IMR-90 (cell line): ENCODE data around the gene LIMS1. TPM values are rescaled to one million over a fixed set of nuclear protein-coding genes. Genes with fewer than 3 reads are reported as not detected.
A peak's percentile ranks its signal among the peaks of the same experiment; 100 is the strongest.
"Not testable (repeated sequence)": the region's sequence is repeated elsewhere in the genome, so short reads cannot be mapped to it uniquely, and the experiment has no call there.

Experiments
- ATAC-seq: fragments of 200-7000 bp; cut with Tn5 transposase; 2 replicates; pipeline ENCODE4 v1.9.1; 2020; ENCODE audit warnings: low read depth, mild to moderate bottlenecking, moderate library complexity
- BruUV-seq: library from RNA; stranded (reverse); fragments of 400-500 nt; replicated peaks from 2 replicates; lab custom pipeline; 2021; lab: Mats Ljungman, UMichigan
- CTCF ChIA-PET: fragments of 300-600 bp; formaldehyde crosslinking; extraction: SDS; loops from one replicate; lab custom pipeline; 2021; ENCODE audit warnings: antibody characterized with exemption; lab: Yijun Ruan, JAX
- POLR2A ChIA-PET: fragments of 300-600 bp; sonication (Branson Sonifier 250); formaldehyde crosslinking; loops from one replicate; lab custom pipeline; 2022; ENCODE audit warnings: antibody characterized with exemption; ENCODE audit not compliant: unreplicated experiment; lab: Charles Lee
- DNase-seq: peaks from one replicate; pipeline ENCODE4 v3.0.0; 2013
- H2AFZ ChIP-seq: replicated peaks from 2 replicates; pipeline ENCODE3; 2013; ENCODE audit warnings: low read length, mild to moderate bottlenecking; ENCODE audit not compliant: poor library complexity
- H2AK5ac ChIP-seq: 2 replicates; pipeline ENCODE4 v1.6.1; 2013; ENCODE audit warnings: low read depth, low read length, inconsistent platforms
- H2AK9ac ChIP-seq: replicated peaks from 2 replicates; pipeline ENCODE3; 2013; ENCODE audit warnings: mild to moderate bottlenecking, low read depth, low read length, moderate library complexity; ENCODE audit not compliant: poor library complexity
- H2BK120ac ChIP-seq: 2 replicates; pipeline ENCODE4 v1.6.1; 2013; ENCODE audit warnings: low read depth, low read length, inconsistent platforms
- H2BK15ac ChIP-seq: 3 replicates; pipeline ENCODE4 v1.6.1; 2013; ENCODE audit warnings: low read depth, low read length, inconsistent platforms
- H2BK20ac ChIP-seq: 2 replicates; pipeline ENCODE4 v1.6.1; 2013; ENCODE audit warnings: low read depth, mild to moderate bottlenecking, inconsistent platforms, low read length, moderate library complexity
- H2BK5ac ChIP-seq: 2 replicates; pipeline ENCODE4 v1.6.1; 2013; ENCODE audit warnings: mild to moderate bottlenecking, low read depth, low read length, inconsistent platforms; ENCODE audit not compliant: poor library complexity, severe bottlenecking
- H3K14ac ChIP-seq: replicated peaks from 2 replicates; pipeline ENCODE4 v1.6.1; 2013; ENCODE audit warnings: low read depth, low read length, inconsistent platforms
- H3K18ac ChIP-seq: 2 replicates; pipeline ENCODE4 v1.6.1; 2013; ENCODE audit warnings: low read depth, low read length, control low read depth
- H3K23ac ChIP-seq: 2 replicates; pipeline ENCODE4 v1.6.1; 2013; ENCODE audit warnings: low read depth, low read length, inconsistent platforms
- H3K27ac ChIP-seq: 2 replicates; pipeline ENCODE4 v1.5.1; 2013; ENCODE audit warnings: mild to moderate bottlenecking, control low read depth, low read length; ENCODE audit not compliant: insufficient read depth
- H3K27me3 ChIP-seq: 2 replicates; pipeline ENCODE4 v1.6.1; 2013; ENCODE audit warnings: low read length; ENCODE audit not compliant: control insufficient read depth, insufficient read depth
- H3K36me3 ChIP-seq: 2 replicates; pipeline ENCODE4 v1.6.1; 2013; ENCODE audit warnings: low read length, mixed read lengths; ENCODE audit not compliant: control insufficient read depth, insufficient read depth
- H3K4ac ChIP-seq: 2 replicates; pipeline ENCODE4 v1.6.1; 2013; ENCODE audit warnings: low read depth, low read length, inconsistent platforms
- H3K4me1 ChIP-seq: 2 replicates; pipeline ENCODE4 v1.6.1; 2013; ENCODE audit warnings: low read length, mixed read lengths; ENCODE audit not compliant: control insufficient read depth, insufficient read depth
- H3K4me2 ChIP-seq: 2 replicates; pipeline ENCODE4 v1.6.1; 2013; ENCODE audit warnings: low read depth, mild to moderate bottlenecking, control low read depth, low read length, moderate library complexity
- H3K4me3 ChIP-seq: 2 replicates; pipeline ENCODE4 v1.5.1; 2013; ENCODE audit warnings: low read depth, mild to moderate bottlenecking, control low read depth, low read length, moderate library complexity; ENCODE audit not compliant: insufficient read depth
- H3K56ac ChIP-seq: 2 replicates; pipeline ENCODE4 v1.6.1; 2013; ENCODE audit warnings: low read length, inconsistent platforms; ENCODE audit not compliant: insufficient read depth; ENCODE audit errors: extremely low read depth
- H3K79me1 ChIP-seq, 2 experiments: 2 replicates each; pipeline ENCODE4 v1.6.1; 2013; ENCODE audit warnings: low read length in 2 of 2, inconsistent platforms in 1 of 2, low read depth in 1 of 2
- H3K9ac ChIP-seq: 2 replicates; pipeline ENCODE4 v1.6.1; 2013; ENCODE audit warnings: low read depth, low read length, control low read depth
- H3K9me1 ChIP-seq: 2 replicates; pipeline ENCODE4 v1.6.1; 2013; ENCODE audit warnings: low read length, inconsistent platforms; ENCODE audit not compliant: insufficient read depth
- H3K9me3 ChIP-seq: 2 replicates; pipeline ENCODE4 v1.6.1; 2013; ENCODE audit warnings: low read length; ENCODE audit not compliant: control insufficient read depth, insufficient read depth
- H4K20me1 ChIP-seq: 2 replicates; pipeline ENCODE4 v1.6.1; 2013; ENCODE audit warnings: low read length, inconsistent platforms; ENCODE audit not compliant: insufficient read depth
- H4K5ac ChIP-seq: 2 replicates; pipeline ENCODE4 v1.6.1; 2013; ENCODE audit warnings: mild to moderate bottlenecking, low read depth, low read length, control low read depth
- H4K8ac ChIP-seq, 2 experiments: 2 replicates each; pipeline ENCODE4 v1.6.1; 2013; ENCODE audit warnings: low read depth in 2 of 2, low read length in 2 of 2, control low read depth in 1 of 2, inconsistent platforms in 1 of 2
- H4K91ac ChIP-seq: 2 replicates; pipeline ENCODE4 v1.6.1; 2013; ENCODE audit warnings: low read depth, low read length, inconsistent platforms; ENCODE audit not compliant: insufficient read depth
- BHLHE40 ChIP-seq: fragments of 150-350 bp; IDR thresholded peaks from 2 replicates; pipeline ENCODE4 v1.6.1; 2016; ENCODE audit warnings: mild to moderate bottlenecking, low read depth, low read length
- FOS ChIP-seq: fragments of 150-350 bp; IDR thresholded peaks from 2 replicates; pipeline ENCODE4 v1.6.1; 2016; ENCODE audit warnings: low read depth, low read length
- MAFK ChIP-seq: IDR thresholded peaks from 2 replicates; pipeline ENCODE4 v1.6.1; 2012; ENCODE audit warnings: low read depth, low read length, improper control_type of control experiment
- NFE2L2 ChIP-seq: fragments of 150-350 bp; IDR thresholded peaks from 2 replicates; pipeline ENCODE4 v1.6.1; 2016; ENCODE audit warnings: low read depth, mild to moderate bottlenecking, low read length
- POLR2A ChIP-seq: IDR thresholded peaks from 2 replicates; pipeline ENCODE4 v1.6.1; 2012; ENCODE audit warnings: mild to moderate bottlenecking, low read depth, low read length
- WGBS, 2 experiments: methylation state at CpG; one replicate each; pipeline versions ENCODE4 v1.1.5 to v1.1.7; 2013; ENCODE audit warnings: missing lambda C conversion rate in 2 of 2; ENCODE audit not compliant: insufficient read length in 1 of 2; ENCODE audit errors: extremely low coverage in 2 of 2; 5-methylcytosine and 5-hydroxymethylcytosine counted together
- dilution Hi-C: fragments of 300-500 bp; cut with HindIII; formaldehyde crosslinking; loops from one replicate; pipeline ENCODE4 v1.14.3; 2018; ENCODE audit warnings: low sequenced_read_pairs; ENCODE audit not compliant: unreplicated experiment
- in situ Hi-C: fragments of 300-500 bp; cut with MboI; formaldehyde crosslinking; loops from 3 replicates; pipeline ENCODE4 v1.14.3; 2019; ENCODE audit warnings: low sequenced_read_pairs, inconsistent platforms, mixed read lengths
- intact Hi-C: fragments of 100-400 bp; cut with micrococcal nuclease; formaldehyde crosslinking; loops from 2 replicates; pipeline ENCODE4 v1.10.0; 2022
- polyA plus RNA-seq, 3 experiments: library from polyadenylated mRNA; depleted of rRNA; stranded (reverse); fragments of >200 nt; gene quantifications; 2 replicates each; pipeline ENCODE4 v1.2.3, GENCODE V29; 2012; ENCODE audit warnings: low replicate concordance in 1 of 3
- total RNA-seq: library from RNA; depleted of rRNA; stranded (reverse); fragments of >200 nt; gene quantifications from 2 replicates; pipeline ENCODE4 v1.2.3, GENCODE V29; 2012

LIMS1 gene
- total and polyA plus RNA-seq, 2 of the 4 experiments (the other 2 are of a cell fraction), result 59.1 to 131 TPM

DNA sequence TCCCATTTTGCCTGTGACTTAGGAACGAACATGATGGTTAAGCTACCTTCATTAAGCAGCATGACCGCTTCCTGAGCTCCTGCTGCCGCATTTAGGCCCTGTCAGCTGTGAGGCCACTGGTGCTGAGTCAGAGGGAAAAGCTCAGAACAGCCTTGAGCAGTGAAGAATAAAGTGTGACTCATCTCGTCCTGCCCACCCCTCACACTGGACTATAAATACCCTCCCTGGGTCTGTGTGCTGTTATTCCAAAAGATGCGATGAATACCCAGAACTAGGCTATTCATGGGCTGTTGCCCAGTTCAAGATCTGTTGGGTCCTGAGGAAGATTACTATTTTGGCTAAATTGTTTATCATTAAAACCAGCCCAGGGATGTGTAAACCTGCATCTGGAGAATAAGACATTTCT, 127.9 kb downstream of the LIMS1 start:
- H2AFZ ChIP-seq, H2AK9ac ChIP-seq, H3K18ac ChIP-seq, H3K36me3 ChIP-seq, H2BK15ac ChIP-seq, dilution Hi-C loops, intact Hi-C loops, in situ Hi-C loops, H3K9me3 ChIP-seq, CTCF ChIA-PET, H4K20me1 ChIP-seq, BruUV-seq, H4K5ac ChIP-seq, H3K4me1 ChIP-seq, H3K27me3 ChIP-seq, H3K4me3 ChIP-seq, POLR2A ChIA-PET, H3K14ac ChIP-seq, H3K9ac ChIP-seq, H3K9me1 ChIP-seq: not testable (repeated sequence)
- WGBS, 2 experiments, result no CpG with 5 or more reads among the region's 5 CpGs
- TF ChIP-seq POLR2A, result peak; percentile 58; the same call in 1 of the 2 replicates
- TF ChIP-seq NFE2L2, result peak; percentile 21; the same call in 1 of the 2 replicates
- TF ChIP-seq MAFK, result peak; percentile 51; the same call in 1 of the 2 replicates
- 0 out of 2 replicates have a peak, but pooled peaks have one; percentile 3 for TF ChIP-seq BHLHE40
- peak; percentile 80 for TF ChIP-seq FOS
- DNase-seq (peak; percentile 90), ATAC-seq (peak; percentile 98)
- Histone ChIP-seq H2BK20ac (peak overlapping the region; percentile 33; the same call in 1 of the 2 replicates), H3K23ac (peak overlapping the region; percentile 67; the same call in 1 of the 2 replicates), H3K4ac (peak overlapping the region; percentile 71), H2BK5ac (peak overlapping the region; percentile 78), H3K27ac (peak overlapping the region; percentile 68), H4K91ac (peak overlapping the region; percentile 46; the same call in 1 of the 2 replicates), H3K56ac (peak overlapping the region; percentile 52; the same call in 1 of the 2 replicates), H2AK5ac (peak overlapping the region; percentile 5; the same call in 1 of the 2 replicates), H3K4me2 (peak overlapping the region; percentile 37; the same call in 1 of the 2 replicates), H4K8ac (peak overlapping the region in 1 of 2 experiments; percentile 80; a peak in 2 of 4 replicates), H2BK120ac (peak overlapping the region; percentile 82; the same call in 1 of the 2 replicates), H3K79me1 (peaks cover 4 to 33% of the 10 kb centered on the region in 2 experiments; a peak in 2 of 4 replicates)

DNA sequence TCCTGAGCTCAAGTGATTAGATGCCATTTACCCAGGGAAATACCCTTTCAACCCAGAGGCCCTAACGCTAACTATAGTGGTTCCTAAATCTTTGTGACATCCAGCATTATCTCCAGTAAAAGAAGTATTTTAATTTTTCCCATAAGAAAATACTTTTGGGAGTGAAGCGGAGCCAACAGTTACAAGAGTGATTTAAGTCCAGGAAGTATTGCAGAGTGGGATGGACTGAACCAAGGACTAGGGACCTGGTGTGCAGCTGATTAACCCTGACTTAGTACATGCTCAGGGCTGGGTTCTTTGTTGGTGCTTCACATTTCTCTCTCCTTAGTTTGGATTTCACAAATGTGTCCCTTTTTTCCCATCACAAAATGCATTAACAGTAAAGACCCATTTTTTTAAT, 129.1 kb downstream of the LIMS1 start:
- H3K23ac ChIP-seq, dilution Hi-C loops, BruUV-seq, H2BK120ac ChIP-seq, H3K27ac ChIP-seq, H3K9me1 ChIP-seq, ATAC-seq, H3K27me3 ChIP-seq, intact Hi-C loops, H3K4ac ChIP-seq, H2BK15ac ChIP-seq, H3K18ac ChIP-seq, H3K36me3 ChIP-seq, H4K91ac ChIP-seq, H2BK5ac ChIP-seq, CTCF ChIA-PET, in situ Hi-C loops, H2AK9ac ChIP-seq, H3K4me2 ChIP-seq, H4K5ac ChIP-seq, H3K4me3 ChIP-seq, POLR2A ChIA-PET, H3K4me1 ChIP-seq, H2BK20ac ChIP-seq, H2AK5ac ChIP-seq, H3K56ac ChIP-seq, H2AFZ ChIP-seq, H4K20me1 ChIP-seq, DNase-seq, H3K9me3 ChIP-seq, H3K9ac ChIP-seq: not testable (repeated sequence)
- Histone ChIP-seq H3K14ac (0 out of 2 replicates have a peak overlapping the region, but pooled peaks have one; percentile 51), H4K8ac (0 out of 4 replicates have a peak overlapping the region, but pooled peaks of 1 of the 2 experiments have one; percentile 4), H3K79me1 (peaks cover 4 to 35% of the 10 kb centered on the region in 2 experiments; a peak in 2 of 4 replicates)
- no CpG with 5 or more reads among the region's 2 CpGs for WGBS, 2 experiments
